OCI-LY1 (cell line): Measurements from ENCODE around the gene ZER1.

Experiments used
- H2AFZ ChIP-seq: fragments of 200-600 bp; sonication (generic), shearing (Covaris generic); 2 replicates; pipeline ENCODE4 v1.6.0; 2014; ENCODE audit warnings: antibody characterized with exemption, mild to moderate bottlenecking, low read length
- H3F3A ChIP-seq: fragments of 200-600 bp; sonication (generic), shearing (Covaris generic); 2 replicates; pipeline ENCODE4 v1.6.0; 2014; ENCODE audit warnings: mild to moderate bottlenecking, antibody characterized with exemption, low read length, moderate library complexity; ENCODE audit not compliant: insufficient read depth
- H3K27ac ChIP-seq: fragments of 200-600 bp; sonication (generic); 2 replicates; pipeline ENCODE4 v1.5.1; 2014; ENCODE audit warnings: low read length, mixed run types, mild to moderate bottlenecking, low read depth; ENCODE audit not compliant: poor library complexity, severe bottlenecking
- H3K27me3 ChIP-seq: fragments of 200-600 bp; sonication (generic); 2 replicates; pipeline ENCODE4 v1.6.0; 2014; ENCODE audit warnings: antibody characterized with exemption, mild to moderate bottlenecking, low read length, moderate library complexity; ENCODE audit not compliant: insufficient read depth
- H3K36me3 ChIP-seq: fragments of 200-600 bp; sonication (generic); 2 replicates; pipeline ENCODE4 v1.6.1; 2014; ENCODE audit warnings: mild to moderate bottlenecking, antibody characterized with exemption, low read length, moderate library complexity, mixed read lengths; ENCODE audit not compliant: insufficient read depth
- H3K4me1 ChIP-seq: fragments of 200-600 bp; sonication (generic); 2 replicates; pipeline ENCODE4 v1.5.1; 2014; ENCODE audit warnings: mild to moderate bottlenecking, low read length, moderate library complexity; ENCODE audit not compliant: insufficient read depth, severe bottlenecking
- H3K4me2 ChIP-seq: fragments of 200-600 bp; sonication (generic), shearing (Covaris generic); 2 replicates; pipeline ENCODE4 v1.6.1; 2014; ENCODE audit warnings: low read length
- H3K4me3 ChIP-seq: fragments of 200-600 bp; sonication (generic); 2 replicates; pipeline ENCODE4 v1.5.1; 2014; ENCODE audit warnings: low read length, low read depth, mild to moderate bottlenecking, mixed read lengths; ENCODE audit not compliant: poor library complexity, severe bottlenecking
- H3K79me2 ChIP-seq: fragments of 200-600 bp; shearing (Covaris generic); 2 replicates; pipeline ENCODE4 v1.6.1; 2016; ENCODE audit warnings: mixed run types, low read length, mixed read lengths; ENCODE audit not compliant: insufficient read depth
- H3K9ac ChIP-seq: fragments of 200-600 bp; sonication (generic), shearing (Covaris generic); 2 replicates; pipeline ENCODE4 v1.6.1; 2014; ENCODE audit warnings: mild to moderate bottlenecking, low read length, mixed read lengths
- H3K9me2 ChIP-seq: fragments of 200-600 bp; sonication (generic), shearing (Covaris generic); 2 replicates; pipeline ENCODE4 v1.6.1; 2014; ENCODE audit warnings: low read depth, mild to moderate bottlenecking, low read length, mixed read lengths
- H3K9me3 ChIP-seq: fragments of 200-600 bp; shearing (Covaris generic); 2 replicates; pipeline ENCODE4 v1.6.1; 2014; ENCODE audit warnings: low read length, mixed read lengths
- H4K20me1 ChIP-seq: fragments of 200-600 bp; sonication (generic), shearing (Covaris generic); 2 replicates; pipeline ENCODE4 v1.6.0; 2016; ENCODE audit warnings: mild to moderate bottlenecking, low read length; ENCODE audit not compliant: insufficient read depth
- CTCF ChIP-seq: fragments of 200-600 bp; sonication (generic), shearing (Covaris generic); IDR thresholded peaks from 2 replicates; pipeline ENCODE4 v1.5.1; 2017; ENCODE audit warnings: mild to moderate bottlenecking, antibody characterized with exemption, low read length, moderate library complexity, mixed read lengths
- EZH2 ChIP-seq: fragments of 200-600 bp; sonication (generic), shearing (Covaris generic); IDR thresholded peaks from 2 replicates; pipeline ENCODE4 v1.8.0; 2017; ENCODE audit warnings: borderline replicate concordance, mixed run types, mild to moderate bottlenecking, antibody characterized with exemption, low read length, moderate library complexity, mixed read lengths

The ZER1 gene

GRCh38 chr9:128787659-128788058 is 15.9 kb upstream of the ZER1 start:
- Histone ChIP-seq H3K27ac (peak overlapping the region; percentile 8), H3K4me3 (peak overlapping the region; percentile 82), H3K36me3 (peaks cover 19% of the 10 kb centered on the region; the same call in 1 of the 2 replicates), H2AFZ (no peak overlapping the region), H3K9me2 (no peaks in the 10 kb centered on the region), H3K9ac (peak overlapping the region; percentile 83), H3K4me1 (peaks cover 23% of the 10 kb centered on the region), H3K27me3 (no peaks in the 10 kb centered on the region), H3K4me2 (peak overlapping the region; percentile 89), H4K20me1 (no peaks in the 10 kb centered on the region), H3K9me3 (no peaks in the 10 kb centered on the region), H3K79me2 (peaks cover 6% of the 10 kb centered on the region; the same call in 1 of the 2 replicates), H3F3A (no peaks in the 10 kb centered on the region)
- TF ChIP-seq CTCF (no peak), EZH2 (no peak)

GRCh38 chr9:128786681-128787601 is 15.2 kb upstream of the ZER1 start, which contains the start of gene TBC1D13:
TSS of gene TBC1D13 (plus strand) at chr9:128787253. CDS start at chr9:128787354, 101 bp downstream.
- Histone ChIP-seq H3K27me3 (no peaks in the 10 kb centered on the region), H4K20me1 (no peaks in the 10 kb centered on the region), H3K4me2 (peak within 1 kb of the TSS; percentile 89), H3K27ac (peak within 1 kb of the TSS; percentile 43), H3K9ac (peak within 1 kb of the TSS; percentile 83), H3K9me2 (no peaks in the 10 kb centered on the region), H2AFZ (peak within 1 kb of the TSS; percentile 87), H3K36me3 (peaks cover 12% of the 10 kb centered on the region; the same call in 1 of the 2 replicates), H3K9me3 (peaks cover 5% of the 10 kb centered on the region; the same call in 1 of the 2 replicates), H3F3A (no peaks in the 10 kb centered on the region), H3K79me2 (peaks cover 6% of the 10 kb centered on the region; the same call in 1 of the 2 replicates), H3K4me3 (peak within 1 kb of the TSS; percentile 82), H3K4me1 (peaks cover 23% of the 10 kb centered on the region)
- TF ChIP-seq CTCF, result no peak
- no peak for TF ChIP-seq EZH2

GRCh38 chr9:128785427-128785826 is 13.7 kb upstream of the ZER1 start:
- Histone ChIP-seq H3K9me2 (no peaks in the 10 kb centered on the region), H3K9me3 (peaks cover 10% of the 10 kb centered on the region; the same call in 1 of the 2 replicates), H3F3A (no peaks in the 10 kb centered on the region), H3K4me3 (no peak overlapping the region), H2AFZ (no peak overlapping the region), H3K9ac (no peak overlapping the region), H3K27me3 (no peaks in the 10 kb centered on the region), H3K4me2 (no peak overlapping the region), H3K36me3 (peaks cover 4% of the 10 kb centered on the region; the same call in 1 of the 2 replicates), H3K79me2 (peaks cover 6% of the 10 kb centered on the region; the same call in 1 of the 2 replicates), H3K27ac (no peak overlapping the region), H3K4me1 (peaks cover 23% of the 10 kb centered on the region), H4K20me1 (no peaks in the 10 kb centered on the region)
- TF ChIP-seq CTCF (no peak), EZH2 (no peak)
